HepG2 (cell line): Measurements from ENCODE around the gene RAB34. TPM values are rescaled to one million over a fixed set of nuclear protein-coding genes. Genes with fewer than 3 reads are reported as not detected.

Experiments
- ASH2L ChIP-seq: fragments of 300-600, 200-600 bp; sonication (generic); IDR thresholded peaks from 2 replicates; pipeline ENCODE4 v1.7.0; 2017; ENCODE audit warnings: low read depth, mild to moderate bottlenecking, moderate library complexity, mixed read lengths, low read length; ENCODE audit not compliant: insufficient read length
- CAMTA2 ChIP-seq: sonication (generic); formaldehyde crosslinking; IDR thresholded peaks from 2 replicates; pipeline ENCODE4 v1.4.0; 2020; ENCODE audit warnings: mild to moderate bottlenecking, missing genetic modification reagents, borderline replicate concordance
- DMTF1 ChIP-seq: sonication (generic); formaldehyde crosslinking; IDR thresholded peaks from 2 replicates; pipeline ENCODE4 v1.4.0; 2020; ENCODE audit warnings: mild to moderate bottlenecking, missing genetic modification reagents
- DR1 ChIP-seq: sonication (generic); formaldehyde crosslinking; IDR thresholded peaks from 2 replicates; pipeline ENCODE4 v1.8.0; 2021; ENCODE audit warnings: mild to moderate bottlenecking, missing genetic modification reagents, inconsistent platforms
- FOXK1 ChIP-seq: sonication (generic); formaldehyde crosslinking; IDR thresholded peaks from 2 replicates; pipeline ENCODE4 v1.4.0; 2020; ENCODE audit warnings: low read depth, missing genetic modification reagents, borderline replicate concordance
- FOXP1 ChIP-seq, 2 experiments: fragments of 450-650 bp in 1 of 2; IDR thresholded peaks; 2 replicates each; pipeline ENCODE4 v1.6.1; 2017 to 2018; ENCODE audit warnings: antibody characterized with exemption in 1 of 2
- GABPA ChIP-seq, 2 experiments: IDR thresholded peaks; 2 replicates each; pipeline ENCODE4 v1.6.1; 2011 to 2016; ENCODE audit warnings: low read depth in 2 of 2, low read length in 1 of 2, missing biosample characterization in 1 of 2, missing genetic modification characterization in 1 of 2
- IKZF5 ChIP-seq: IDR thresholded peaks from 2 replicates; pipeline ENCODE4 v1.6.1; 2018; ENCODE audit warnings: missing genetic modification reagents, mild to moderate bottlenecking, missing compliant biosample characterization
- PAF1 ChIP-seq: IDR thresholded peaks from 2 replicates; pipeline ENCODE4 v1.6.1; 2016; ENCODE audit warnings: missing genetic modification reagents, missing compliant biosample characterization
- RNF2 ChIP-seq: fragments of 450-650 bp; conservative IDR thresholded peaks from 2 replicates; pipeline ENCODE4 v1.6.1; 2016; ENCODE audit warnings: low read depth
- SRSF9 ChIP-seq: fragments of 200-400 bp; formaldehyde crosslinking; IDR thresholded peaks from 2 replicates; pipeline ENCODE4 v1.6.1; 2018; ENCODE audit warnings: borderline replicate concordance, mild to moderate bottlenecking, low read depth, low read length; ENCODE audit not compliant: insufficient read depth, poor library complexity, severe bottlenecking
- TCF7 ChIP-seq: sonication (generic); IDR thresholded peaks from 2 replicates; pipeline ENCODE4 v1.6.1; 2016; ENCODE audit warnings: antibody characterized with exemption, low read depth
- TEAD2 ChIP-seq: sonication (generic); formaldehyde crosslinking; IDR thresholded peaks from 2 replicates; pipeline ENCODE4 v1.9.0; 2021; ENCODE audit warnings: missing genetic modification reagents
- TFDP1 ChIP-seq: IDR thresholded peaks from 2 replicates; pipeline ENCODE4 v1.6.1; 2016; ENCODE audit warnings: missing compliant biosample characterization, missing genetic modification reagents, borderline replicate concordance
- ZBTB1 ChIP-seq: sonication (generic); formaldehyde crosslinking; IDR thresholded peaks from 2 replicates; pipeline ENCODE4 v1.4.0; 2020; ENCODE audit warnings: missing genetic modification reagents, borderline replicate concordance
- polyA plus RNA-seq, 8 experiments: library from polyadenylated mRNA; depleted of rRNA in 3 of 8; stranded (reverse) in 7 of 8; unstranded in 1 of 8; fragments of >200 nt; fragmentation: Illumina TruSeq in 4 of 8; extraction: Trizol in 4 of 8; gene quantifications; 2 replicates each; pipeline versions ENCODE4 v1.2.1 to v1.2.3, GENCODE V29; 2011 to 2016; ENCODE audit warnings: low read depth in 4 of 8, missing spikeins in 1 of 8, mixed read lengths in 1 of 8; ENCODE audit not compliant: insufficient read depth in 1 of 8
- total RNA-seq, 5 experiments: library from RNA; depleted of rRNA; stranded (reverse); fragments of >200 nt; fragmentation: Illumina TruSeq; extraction: Trizol; gene quantifications; 2 replicates each; pipeline ENCODE4 v1.2.3, GENCODE V29; 2016; ENCODE audit warnings: low read depth in 1 of 5
- TF ChIP-seq, protein P1 (sequence below): sonication (generic); formaldehyde crosslinking; IDR thresholded peaks from 2 replicates; pipeline ENCODE4 v1.8.1; 2022; ENCODE audit warnings: mild to moderate bottlenecking, missing genetic modification reagents
- TF ChIP-seq, protein P2 (sequence below): sonication (generic); formaldehyde crosslinking; IDR thresholded peaks from 2 replicates; pipeline ENCODE4; 2020; ENCODE audit warnings: missing genetic modification reagents, mild to moderate bottlenecking, borderline replicate concordance
- TF ChIP-seq, protein P3 (sequence below): sonication (generic); formaldehyde crosslinking; IDR thresholded peaks from 2 replicates; pipeline ENCODE4 v1.8.0; 2022; ENCODE audit warnings: mild to moderate bottlenecking, missing genetic modification reagents, moderate library complexity

Gene RAB34
- total and polyA plus RNA-seq, 2 of the 13 experiments (the other 11 are each of a cell fraction or from before 2014, with no cell fraction given): 0.49 TPM; not detected in 1

DNA sequence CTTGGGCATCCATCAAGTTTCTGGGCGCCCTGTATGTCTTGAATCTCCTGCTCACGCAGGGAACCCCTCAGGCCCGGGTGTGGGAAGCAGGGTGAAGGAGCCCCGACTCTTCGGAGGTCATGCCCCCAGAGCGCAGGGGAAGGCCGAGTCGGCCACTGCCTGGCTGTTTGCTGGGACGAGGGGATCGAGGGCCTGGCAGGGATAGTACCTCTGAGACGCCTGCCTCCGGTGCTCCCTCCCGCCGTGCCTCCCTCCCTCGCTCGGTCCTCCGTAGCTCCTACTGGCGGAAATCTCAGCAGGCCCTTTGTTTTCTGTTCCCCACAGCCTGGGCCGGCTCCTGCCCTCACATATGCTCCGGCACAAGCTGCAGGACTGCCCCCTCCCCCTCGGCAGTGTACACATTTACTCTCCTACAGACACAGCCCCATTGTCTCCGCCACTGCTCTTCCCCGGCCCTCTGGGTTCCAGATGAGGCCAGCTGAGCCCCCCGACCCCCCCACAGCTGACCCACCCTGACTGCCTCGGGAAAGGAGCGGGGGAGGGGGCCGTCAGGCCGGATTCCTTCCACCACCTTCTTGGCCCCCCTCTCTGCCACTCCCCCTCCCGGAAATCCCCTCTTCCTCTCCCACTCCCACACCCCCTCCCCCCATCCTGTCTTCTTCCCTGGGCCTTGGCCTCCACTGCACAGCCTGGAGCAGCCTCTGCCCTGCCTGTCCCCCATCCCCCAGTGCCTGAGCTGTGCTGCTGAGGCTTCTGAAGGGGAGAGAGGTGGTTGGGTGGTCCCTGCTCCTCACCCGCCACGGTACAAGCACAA lies 27.5 kb upstream of the RAB34 start (continued):
- TF ChIP-seq DMTF1 (no peak), SRSF9 (no peak), TEAD2 (CRISPR knock-in tag) (no peak), TFDP1 (CRISPR knock-in tag) (no peak), CAMTA2 (CRISPR knock-in tag) (no peak), ASH2L (peak; percentile 45), GABPA (IDR thresholded peaks at IDR 0.05; ENCODE audit: low read depth, low read length) (no peak), GABPA (CRISPR knock-in tag; IDR thresholded peaks at IDR 0.05; ENCODE audit: low read depth) (peak; percentile 21; the same call in 1 of the 2 replicates), DR1 (CRISPR knock-in tag) (peak; percentile 58; the same call in 1 of the 2 replicates), PAF1 (no peak), FOXP1 (IDR thresholded peaks at IDR 0.05) (no peak), FOXP1 (CRISPR knock-in tag; IDR thresholded peaks at IDR 0.05) (peak; percentile 27; the same call in 1 of the 2 replicates), ZBTB1 (no peak), TCF7 (no peak), IKZF5 (CRISPR knock-in tag) (0 out of 2 replicates have a peak, but pooled peaks have one; percentile 36), RNF2 (no peak), FOXK1 (CRISPR knock-in tag) (peak; percentile 39; the same call in 1 of the 2 replicates)
- TF ChIP-seq, protein P1, sequence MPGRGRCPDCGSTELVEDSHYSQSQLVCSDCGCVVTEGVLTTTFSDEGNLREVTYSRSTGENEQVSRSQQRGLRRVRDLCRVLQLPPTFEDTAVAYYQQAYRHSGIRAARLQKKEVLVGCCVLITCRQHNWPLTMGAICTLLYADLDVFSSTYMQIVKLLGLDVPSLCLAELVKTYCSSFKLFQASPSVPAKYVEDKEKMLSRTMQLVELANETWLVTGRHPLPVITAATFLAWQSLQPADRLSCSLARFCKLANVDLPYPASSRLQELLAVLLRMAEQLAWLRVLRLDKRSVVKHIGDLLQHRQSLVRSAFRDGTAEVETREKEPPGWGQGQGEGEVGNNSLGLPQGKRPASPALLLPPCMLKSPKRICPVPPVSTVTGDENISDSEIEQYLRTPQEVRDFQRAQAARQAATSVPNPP (CRISPR knock-in tag): no peak
- TF ChIP-seq, protein P2, sequence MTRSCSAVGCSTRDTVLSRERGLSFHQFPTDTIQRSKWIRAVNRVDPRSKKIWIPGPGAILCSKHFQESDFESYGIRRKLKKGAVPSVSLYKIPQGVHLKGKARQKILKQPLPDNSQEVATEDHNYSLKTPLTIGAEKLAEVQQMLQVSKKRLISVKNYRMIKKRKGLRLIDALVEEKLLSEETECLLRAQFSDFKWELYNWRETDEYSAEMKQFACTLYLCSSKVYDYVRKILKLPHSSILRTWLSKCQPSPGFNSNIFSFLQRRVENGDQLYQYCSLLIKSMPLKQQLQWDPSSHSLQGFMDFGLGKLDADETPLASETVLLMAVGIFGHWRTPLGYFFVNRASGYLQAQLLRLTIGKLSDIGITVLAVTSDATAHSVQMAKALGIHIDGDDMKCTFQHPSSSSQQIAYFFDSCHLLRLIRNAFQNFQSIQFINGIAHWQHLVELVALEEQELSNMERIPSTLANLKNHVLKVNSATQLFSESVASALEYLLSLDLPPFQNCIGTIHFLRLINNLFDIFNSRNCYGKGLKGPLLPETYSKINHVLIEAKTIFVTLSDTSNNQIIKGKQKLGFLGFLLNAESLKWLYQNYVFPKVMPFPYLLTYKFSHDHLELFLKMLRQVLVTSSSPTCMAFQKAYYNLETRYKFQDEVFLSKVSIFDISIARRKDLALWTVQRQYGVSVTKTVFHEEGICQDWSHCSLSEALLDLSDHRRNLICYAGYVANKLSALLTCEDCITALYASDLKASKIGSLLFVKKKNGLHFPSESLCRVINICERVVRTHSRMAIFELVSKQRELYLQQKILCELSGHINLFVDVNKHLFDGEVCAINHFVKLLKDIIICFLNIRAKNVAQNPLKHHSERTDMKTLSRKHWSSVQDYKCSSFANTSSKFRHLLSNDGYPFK (CRISPR knock-in tag): no peak
- TF ChIP-seq, protein P3, sequence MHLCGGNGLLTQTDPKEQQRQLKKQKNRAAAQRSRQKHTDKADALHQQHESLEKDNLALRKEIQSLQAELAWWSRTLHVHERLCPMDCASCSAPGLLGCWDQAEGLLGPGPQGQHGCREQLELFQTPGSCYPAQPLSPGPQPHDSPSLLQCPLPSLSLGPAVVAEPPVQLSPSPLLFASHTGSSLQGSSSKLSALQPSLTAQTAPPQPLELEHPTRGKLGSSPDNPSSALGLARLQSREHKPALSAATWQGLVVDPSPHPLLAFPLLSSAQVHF (CRISPR knock-in tag): 0 out of 2 replicates have a peak, but pooled peaks have one; percentile 63
